ENCODE measurements around the gene ZNF497.

The ZNF497 gene

DNA sequence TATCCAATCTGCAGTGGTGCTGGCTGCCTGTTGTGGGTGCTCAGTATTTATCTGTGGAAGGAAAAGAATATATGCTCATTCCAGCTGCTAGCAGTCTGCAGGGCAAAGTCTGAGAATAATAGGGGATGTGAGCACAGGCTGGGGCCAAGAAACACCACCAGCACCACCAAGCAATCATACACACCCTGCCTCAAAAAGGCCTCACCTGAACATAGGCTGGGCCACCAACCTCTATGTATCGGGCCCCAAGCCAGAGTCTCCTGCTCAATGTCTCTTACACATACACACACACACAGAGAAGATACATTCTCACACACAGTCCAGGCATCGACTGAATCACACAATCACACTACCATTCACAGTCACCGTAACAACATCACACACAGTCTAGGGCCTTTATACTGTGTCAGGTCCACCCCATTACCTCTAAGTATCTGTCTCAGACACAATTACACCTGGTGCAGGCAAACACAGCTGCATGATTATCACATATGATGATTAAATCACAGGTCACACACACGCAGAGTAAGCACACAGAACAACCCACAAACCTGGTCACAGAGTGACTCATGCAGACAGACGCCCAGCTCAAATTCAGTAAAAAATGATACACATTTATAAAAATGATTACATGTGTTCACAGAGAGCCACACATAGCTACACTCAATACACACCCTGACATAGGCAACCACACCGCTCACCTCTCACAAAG, 37.1 kb downstream of the ZNF497 start:
- no peaks in the 10 kb centered on the region for H3K27me3 Mint-ChIP-seq (ENCODE audit: low read depth, poor library complexity)
- DNase-seq, result no peak
- no peaks in the 10 kb centered on the region for H3K9me3 Mint-ChIP-seq
- H3K4me3 Mint-ChIP-seq, result no peak overlapping the region
- H3K4me1 Mint-ChIP-seq, result peaks cover 14% of the 10 kb centered on the region
- no peak overlapping the region for H3K27ac Mint-ChIP-seq
- TF ChIP-seq, protein P1, sequence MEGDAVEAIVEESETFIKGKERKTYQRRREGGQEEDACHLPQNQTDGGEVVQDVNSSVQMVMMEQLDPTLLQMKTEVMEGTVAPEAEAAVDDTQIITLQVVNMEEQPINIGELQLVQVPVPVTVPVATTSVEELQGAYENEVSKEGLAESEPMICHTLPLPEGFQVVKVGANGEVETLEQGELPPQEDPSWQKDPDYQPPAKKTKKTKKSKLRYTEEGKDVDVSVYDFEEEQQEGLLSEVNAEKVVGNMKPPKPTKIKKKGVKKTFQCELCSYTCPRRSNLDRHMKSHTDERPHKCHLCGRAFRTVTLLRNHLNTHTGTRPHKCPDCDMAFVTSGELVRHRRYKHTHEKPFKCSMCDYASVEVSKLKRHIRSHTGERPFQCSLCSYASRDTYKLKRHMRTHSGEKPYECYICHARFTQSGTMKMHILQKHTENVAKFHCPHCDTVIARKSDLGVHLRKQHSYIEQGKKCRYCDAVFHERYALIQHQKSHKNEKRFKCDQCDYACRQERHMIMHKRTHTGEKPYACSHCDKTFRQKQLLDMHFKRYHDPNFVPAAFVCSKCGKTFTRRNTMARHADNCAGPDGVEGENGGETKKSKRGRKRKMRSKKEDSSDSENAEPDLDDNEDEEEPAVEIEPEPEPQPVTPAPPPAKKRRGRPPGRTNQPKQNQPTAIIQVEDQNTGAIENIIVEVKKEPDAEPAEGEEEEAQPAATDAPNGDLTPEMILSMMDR (IDR thresholded peaks at IDR 0.05), result no peak
- H3K36me3 Mint-ChIP-seq (ENCODE audit: low read depth), result peaks cover 13% of the 10 kb centered on the region

DNA sequence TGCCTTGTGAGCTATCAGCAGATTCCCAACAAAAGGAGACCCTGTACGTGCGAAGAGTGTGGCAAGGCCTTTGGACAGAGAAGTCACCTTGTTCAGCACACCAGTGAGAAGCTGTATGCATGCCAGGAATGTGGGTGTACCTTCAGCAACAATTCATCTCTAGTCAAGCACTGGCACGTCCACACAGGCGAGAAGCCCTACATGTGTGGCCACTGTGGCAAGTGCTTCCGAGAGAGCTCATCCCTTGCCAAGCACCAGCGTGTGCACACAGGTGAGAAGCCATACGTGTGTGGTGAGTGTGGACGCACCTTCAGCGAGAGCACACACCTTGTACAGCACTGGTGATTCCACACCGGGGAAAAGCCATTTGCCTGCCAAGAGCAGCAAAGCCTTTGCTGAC, 43.3 kb downstream of the ZNF497 start:
- TF ChIP-seq, protein P1 (IDR thresholded peaks at IDR 0.05), result no peak

DNA sequence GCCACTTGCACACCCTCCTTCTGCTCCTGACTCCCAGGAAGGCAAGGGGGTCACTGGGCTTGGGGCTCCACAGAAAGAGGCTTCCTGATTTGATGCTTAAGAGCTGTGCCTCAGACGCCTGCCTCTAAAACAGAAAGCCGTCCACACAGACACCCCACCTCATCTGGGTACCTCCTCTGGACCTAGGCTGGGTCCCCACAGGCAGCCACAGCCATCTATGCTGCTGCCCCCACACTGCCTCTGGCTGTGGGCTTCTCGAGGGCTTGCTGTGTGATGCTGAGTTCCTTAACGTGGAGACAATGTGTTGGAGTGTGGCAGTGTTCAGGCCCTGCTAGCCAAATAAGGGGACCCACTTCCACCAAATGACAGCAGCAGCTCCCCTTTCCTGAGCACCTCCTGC, 44.3 kb downstream of the ZNF497 start:
- no peak overlapping the region for H3K4me3 Mint-ChIP-seq
- TF ChIP-seq, protein P1 (IDR thresholded peaks at IDR 0.05), result no peak

More for the DNA sequence above, 43.3 kb downstream of the ZNF497 start:
- H3K36me3 Mint-ChIP-seq (ENCODE audit: low read depth), result peaks cover 40% of the 10 kb centered on the region
- no peak overlapping the region for H3K4me3 Mint-ChIP-seq
- no peak for DNase-seq
- H3K27ac Mint-ChIP-seq, result no peak overlapping the region
- H3K4me1 Mint-ChIP-seq, result no peaks in the 10 kb centered on the region
- H3K27me3 Mint-ChIP-seq (ENCODE audit: low read depth, poor library complexity), result no peaks in the 10 kb centered on the region
- H3K9me3 Mint-ChIP-seq, result no peaks in the 10 kb centered on the region

DNA sequence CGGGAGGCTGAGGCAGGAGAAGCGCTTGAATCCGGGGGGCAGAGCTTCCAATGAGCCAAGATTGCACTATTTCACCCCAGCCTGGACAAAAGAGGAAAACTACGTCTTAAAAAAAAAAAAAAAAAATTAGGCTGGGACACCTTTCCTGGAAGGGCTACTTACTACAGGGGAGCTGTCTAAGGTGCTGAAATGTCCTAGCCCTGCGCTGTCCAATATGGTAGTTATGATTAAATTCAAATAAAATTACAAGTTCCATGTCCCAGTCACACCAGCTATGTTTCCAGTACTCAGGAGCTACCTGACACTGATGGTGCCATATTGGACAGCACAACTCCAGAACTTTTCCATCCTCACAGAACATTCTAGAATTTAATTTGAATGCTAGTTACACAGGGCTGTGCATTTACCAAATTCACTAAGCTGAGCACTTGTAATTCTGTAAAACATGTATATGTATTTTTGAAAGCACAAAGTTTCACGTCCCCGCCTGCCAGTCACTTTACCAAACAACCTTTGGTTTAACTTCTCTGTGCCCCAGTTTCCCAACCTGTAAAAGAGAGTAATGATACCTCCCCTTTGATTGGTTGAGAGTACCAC, 45.0 kb downstream of the ZNF497 start:
- H3K27ac Mint-ChIP-seq, result no peak overlapping the region
- no peaks in the 10 kb centered on the region for H3K9me3 Mint-ChIP-seq
- peak; percentile 56 for DNase-seq
- no peaks in the 10 kb centered on the region for H3K4me1 Mint-ChIP-seq
- TF ChIP-seq, protein P1 (IDR thresholded peaks at IDR 0.05), result no peak
- H3K36me3 Mint-ChIP-seq (ENCODE audit: low read depth), result peaks cover 48% of the 10 kb centered on the region
- no peak overlapping the region for H3K4me3 Mint-ChIP-seq
- no peaks in the 10 kb centered on the region for H3K27me3 Mint-ChIP-seq (ENCODE audit: low read depth, poor library complexity)

More for the DNA sequence above, 44.3 kb downstream of the ZNF497 start:
- Mint-ChIP-seq H3K27me3 (ENCODE audit: low read depth, poor library complexity) (no peaks in the 10 kb centered on the region), H3K36me3 (ENCODE audit: low read depth) (peaks cover 46% of the 10 kb centered on the region), H3K27ac (no peak overlapping the region), H3K9me3 (no peaks in the 10 kb centered on the region), H3K4me1 (no peaks in the 10 kb centered on the region)
- no peak for DNase-seq

DNA sequence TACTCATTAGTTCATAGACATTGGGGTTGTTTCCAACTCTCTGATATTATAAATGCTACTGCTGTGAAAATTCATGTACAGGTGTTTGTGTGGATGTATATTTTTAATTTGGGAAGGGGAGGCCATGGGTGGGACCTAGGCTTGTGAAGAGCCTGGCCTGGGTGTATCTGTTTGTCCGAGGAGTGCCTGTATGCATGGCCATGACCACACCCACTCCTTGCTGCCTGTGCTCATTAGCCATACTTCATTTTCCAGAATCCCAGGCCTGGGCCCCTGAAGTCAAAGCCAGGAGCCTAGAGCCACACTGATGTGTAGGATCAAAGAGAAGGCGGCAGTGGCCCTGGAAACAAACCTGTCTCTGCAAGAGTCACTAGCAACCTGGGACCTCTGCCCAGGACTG, 47.0 kb downstream of the ZNF497 start:
- Mint-ChIP-seq H3K9me3 (no peaks in the 10 kb centered on the region), H3K27me3 (ENCODE audit: low read depth, poor library complexity) (no peaks in the 10 kb centered on the region), H3K36me3 (ENCODE audit: low read depth) (peaks cover 64% of the 10 kb centered on the region), H3K27ac (no peak overlapping the region), H3K4me1 (no peaks in the 10 kb centered on the region), H3K4me3 (no peak overlapping the region)
- TF ChIP-seq, protein P1 (IDR thresholded peaks at IDR 0.05), result no peak
- no peak for DNase-seq
